ENCODE measurements around the gene RGS6. TPM values are rescaled to one million over a fixed set of nuclear protein-coding genes. Genes with fewer than 3 reads are reported as not detected.

RGS6 gene
- total RNA-seq, 2 experiments from 2014 or later: 0.39 to 0.57 TPM

GRCh38 chr14:72270147-72270727, 338.0 kb downstream of the RGS6 start:
- no peaks in the 10 kb centered on the region for H3K36me3 Mint-ChIP-seq (ENCODE audit: low read depth)

GRCh38 chr14:72270749-72271148, 338.5 kb downstream of the RGS6 start:
- ChIA-PET POLR2A (no interaction called here), CTCF (no interaction called here)
- H3K4me3 Mint-ChIP-seq: no peak overlapping the region
- peaks cover 10% of the 10 kb centered on the region for H3K27me3 Mint-ChIP-seq
- ATAC-seq: no peak
- intact Hi-C loops (cut with DNase I, micrococcal nuclease): no loop called here
- H3K4me1 Mint-ChIP-seq: no peaks in the 10 kb centered on the region
- H3K36me3 Mint-ChIP-seq (ENCODE audit: low read depth): no peaks in the 10 kb centered on the region
- H3K9me3 Mint-ChIP-seq (ENCODE audit: low read depth): no peaks in the 10 kb centered on the region
- DNase-seq: no peak
- H3K27ac Mint-ChIP-seq: no peak overlapping the region

More at GRCh38 chr14:72270147-72270727, 338.0 kb downstream of the RGS6 start:
- CTCF ChIA-PET: interaction anchor here (0.6 kb wide), 1 partner anchor 215 kb away, joined by 3 read pairs; no protein-coding TSS in a partner anchor
- intact Hi-C loops (cut with DNase I, micrococcal nuclease): no loop called here
- ATAC-seq (no peak), DNase-seq (no peak)
- POLR2A ChIA-PET: no interaction called here
- no peaks in the 10 kb centered on the region for H3K4me1 Mint-ChIP-seq
- peaks cover 10% of the 10 kb centered on the region for H3K27me3 Mint-ChIP-seq
- no peak overlapping the region for H3K27ac Mint-ChIP-seq
- no peak overlapping the region for H3K4me3 Mint-ChIP-seq
- no peaks in the 10 kb centered on the region for H3K9me3 Mint-ChIP-seq (ENCODE audit: low read depth)

GRCh38 chr14:72275242-72275641, 343.0 kb downstream of the RGS6 start:
- H3K4me1 Mint-ChIP-seq: no peaks in the 10 kb centered on the region
- H3K27ac Mint-ChIP-seq: no peak overlapping the region
- H3K4me3 Mint-ChIP-seq: no peak overlapping the region
- H3K9me3 Mint-ChIP-seq (ENCODE audit: low read depth): no peaks in the 10 kb centered on the region
- ChIA-PET POLR2A (no interaction called here), CTCF (no interaction called here)
- DNase-seq (no peak), ATAC-seq (no peak)
- intact Hi-C loops (cut with DNase I, micrococcal nuclease): no loop called here
- H3K27me3 Mint-ChIP-seq: peaks cover 4% of the 10 kb centered on the region
- H3K36me3 Mint-ChIP-seq (ENCODE audit: low read depth): no peaks in the 10 kb centered on the region

GRCh38 chr14:72278316-72278715, 346.1 kb downstream of the RGS6 start:
- ChIA-PET POLR2A (no interaction called here), CTCF (no interaction called here)
- intact Hi-C loops (cut with DNase I, micrococcal nuclease): no loop called here
- no peak for DNase-seq
- Mint-ChIP-seq H3K27me3 (no peaks in the 10 kb centered on the region), H3K4me1 (no peaks in the 10 kb centered on the region), H3K4me3 (no peak overlapping the region), H3K9me3 (ENCODE audit: low read depth) (no peaks in the 10 kb centered on the region), H3K27ac (no peak overlapping the region), H3K36me3 (ENCODE audit: low read depth) (no peaks in the 10 kb centered on the region)
- no peak for ATAC-seq

- Mint-ChIP-seq H3K27me3 (peaks cover 4% of the 10 kb centered on the region), H3K36me3 (ENCODE audit: low read depth) (no peaks in the 10 kb centered on the region), H3K4me1 (no peaks in the 10 kb centered on the region), H3K9me3 (ENCODE audit: low read depth) (peaks cover 22% of the 10 kb centered on the region), H3K27ac (no peak overlapping the region), H3K4me3 (no peak overlapping the region)
- DNase-seq: no peak
- POLR2A ChIA-PET: no interaction called here
- intact Hi-C loops (cut with DNase I, micrococcal nuclease): no loop called here
- CTCF ChIA-PET: interaction anchor here (0.6 kb wide), 1 partner anchor 262 kb away, joined by 3 read pairs; no protein-coding TSS in a partner anchor
- no peak for ATAC-seq
Measured at GRCh38 chr14:72284176-72284575, 351.9 kb downstream of the RGS6 start.

GRCh38 chr14:72290241-72290640, 358.0 kb downstream of the RGS6 start:
- intact Hi-C loops (cut with DNase I, micrococcal nuclease): loop anchor here (5.0 to 10.0 kb wide), 3 partner anchors 132 to 355 kb away; partner anchors contain the start of gene RGS6 (in 1 of the 2)
- ChIA-PET POLR2A (no interaction called here), CTCF (no interaction called here)
- Mint-ChIP-seq H3K9me3 (ENCODE audit: low read depth) (peaks cover 10% of the 10 kb centered on the region), H3K4me1 (no peaks in the 10 kb centered on the region), H3K27me3 (peaks cover 19% of the 10 kb centered on the region), H3K27ac (no peak overlapping the region), H3K4me3 (no peak overlapping the region), H3K36me3 (ENCODE audit: low read depth) (no peaks in the 10 kb centered on the region)
- DNase-seq: no peak
- no peak for ATAC-seq

- DNase-seq: peak; percentile 18
- CTCF ChIA-PET: interaction anchor here (0.6 to 1.4 kb wide), 3 partner anchors 35 to 459 kb away, joined by 3 to 4 read pairs (median 3); no protein-coding TSS in a partner anchor
- POLR2A ChIA-PET: no interaction called here
- Mint-ChIP-seq H3K27me3 (peaks cover 19% of the 10 kb centered on the region), H3K4me1 (no peaks in the 10 kb centered on the region), H3K9me3 (ENCODE audit: low read depth) (no peaks in the 10 kb centered on the region), H3K36me3 (ENCODE audit: low read depth) (no peaks in the 10 kb centered on the region), H3K27ac (no peak overlapping the region), H3K4me3 (no peak overlapping the region)
- intact Hi-C loops (cut with DNase I, micrococcal nuclease): loop anchor here (2.0 to 10.0 kb wide), 4 partner anchors 130 to 357 kb away; partner anchors contain the start of gene RGS6 (in 1 of the 2)
- ATAC-seq: peak; percentile 51
Measured at GRCh38 chr14:72291908-72292688, 359.9 kb downstream of the RGS6 start.

- H3K36me3 Mint-ChIP-seq (ENCODE audit: low read depth): no peaks in the 10 kb centered on the region
- POLR2A ChIA-PET: no interaction called here
- H3K9me3 Mint-ChIP-seq (ENCODE audit: low read depth): no peaks in the 10 kb centered on the region
- no peak for DNase-seq
- intact Hi-C loops (cut with DNase I, micrococcal nuclease): loop anchor here (1.0 to 10.0 kb wide), 5 partner anchors 130 to 358 kb away; partner anchors contain the start of gene RGS6 (in 1 of the 2)
- CTCF ChIA-PET: interaction anchor here (0.6 to 1.4 kb wide), 3 partner anchors 36 to 459 kb away, joined by 3 to 4 read pairs (median 3); no protein-coding TSS in a partner anchor
- no peak overlapping the region for H3K4me3 Mint-ChIP-seq
- H3K27me3 Mint-ChIP-seq: peaks cover 19% of the 10 kb centered on the region
- ATAC-seq: no peak
- H3K4me1 Mint-ChIP-seq: no peaks in the 10 kb centered on the region
- H3K27ac Mint-ChIP-seq: no peak overlapping the region
Measured at GRCh38 chr14:72292689-72293024, 360.4 kb downstream of the RGS6 start.

- H3K27ac Mint-ChIP-seq: no peak overlapping the region
- H3K4me1 Mint-ChIP-seq: peaks cover 8% of the 10 kb centered on the region
- no peak overlapping the region for H3K4me3 Mint-ChIP-seq
- ATAC-seq (no peak), DNase-seq (no peak)
- peaks cover 18% of the 10 kb centered on the region for H3K9me3 Mint-ChIP-seq (ENCODE audit: low read depth)
- no peaks in the 10 kb centered on the region for H3K36me3 Mint-ChIP-seq (ENCODE audit: low read depth)
- peaks cover 35% of the 10 kb centered on the region for H3K27me3 Mint-ChIP-seq
- POLR2A ChIA-PET: no interaction called here
- CTCF ChIA-PET: no interaction called here
- intact Hi-C loops (cut with DNase I, micrococcal nuclease): loop anchor here in 1 of 2 experiments (10.0 kb wide), 1 partner anchor 367 kb away; the partner anchor contains the start of gene RGS6
Measured at GRCh38 chr14:72301352-72301751, 369.1 kb downstream of the RGS6 start.

GRCh38 chr14:72303930-72304329, 371.7 kb downstream of the RGS6 start:
- CTCF ChIA-PET: interaction anchor here (1.0 kb wide), 1 partner anchor 118 kb away, joined by 4 read pairs; no protein-coding TSS in a partner anchor
- ATAC-seq: no peak
- Mint-ChIP-seq H3K36me3 (ENCODE audit: low read depth) (no peaks in the 10 kb centered on the region), H3K4me1 (peaks cover 8% of the 10 kb centered on the region), H3K27ac (no peak overlapping the region), H3K9me3 (ENCODE audit: low read depth) (peaks cover 18% of the 10 kb centered on the region), H3K27me3 (peaks cover 35% of the 10 kb centered on the region), H3K4me3 (no peak overlapping the region)
- no peak for DNase-seq
- POLR2A ChIA-PET: no interaction called here
- intact Hi-C loops (cut with DNase I, micrococcal nuclease): loop anchor here in 1 of 2 experiments (10.0 kb wide), 1 partner anchor 369 kb away; the partner anchor contains the start of gene RGS6

- DNase-seq: no peak
- intact Hi-C loops (cut with DNase I, micrococcal nuclease): loop anchor here in 1 of 2 experiments (10.0 kb wide), 1 partner anchor 371 kb away; the partner anchor contains the start of gene RGS6
- peak; percentile 70 for ATAC-seq
- H3K9me3 Mint-ChIP-seq (ENCODE audit: low read depth): peaks cover 16% of the 10 kb centered on the region
- H3K27me3 Mint-ChIP-seq: peaks cover 34% of the 10 kb centered on the region
- H3K27ac Mint-ChIP-seq: no peak overlapping the region
- H3K36me3 Mint-ChIP-seq (ENCODE audit: low read depth): no peaks in the 10 kb centered on the region
- no peak overlapping the region for H3K4me3 Mint-ChIP-seq
- POLR2A ChIA-PET: no interaction called here
- CTCF ChIA-PET: interaction anchor here (0.6 kb wide), 1 partner anchor 465 kb away, joined by 3 read pairs; no protein-coding TSS in a partner anchor
- H3K4me1 Mint-ChIP-seq: peaks cover 8% of the 10 kb centered on the region
Measured at GRCh38 chr14:72305561-72305960, 373.3 kb downstream of the RGS6 start.
